Liver (tissue), 3 donors: ENCODE results near the gene CACNA1F.

ENCODE experiments used
- EGR1 ChIP-seq, 2 donors: IDR thresholded peaks; 2 replicates each; pipeline ENCODE4 v1.6.1; 2016 to 2018; ENCODE audit warnings: antibody characterized with exemption in 2 of 2, low read depth in 2 of 2
- HNF4G ChIP-seq: IDR thresholded peaks from 2 replicates; pipeline ENCODE4 v1.6.1; 2016; ENCODE audit warnings: antibody characterized with exemption
- JUND ChIP-seq, 2 donors: IDR thresholded peaks; 2 replicates each; pipeline ENCODE4 v1.6.1; 2016; ENCODE audit warnings: antibody characterized with exemption in 2 of 2
- RAD21 ChIP-seq, 2 donors: IDR thresholded peaks; 2 replicates each; pipeline ENCODE4 v1.6.1; 2016; ENCODE audit warnings: antibody characterized with exemption in 2 of 2, mild to moderate bottlenecking in 2 of 2
- SP1 ChIP-seq: IDR thresholded peaks from 2 replicates; pipeline ENCODE4 v1.6.1; 2018; ENCODE audit warnings: antibody characterized with exemption, mild to moderate bottlenecking
- TAF1 ChIP-seq: conservative IDR thresholded peaks from 2 replicates; pipeline ENCODE4 v1.6.1; 2016; ENCODE audit warnings: antibody characterized with exemption, mild to moderate bottlenecking
- TF ChIP-seq, protein P1 (sequence below): fragments of 150-350 bp; IDR thresholded peaks from 2 replicates; pipeline ENCODE4 v1.5.1; 2017; ENCODE audit warnings: improper control_type of control experiment, low read depth, low read length; ENCODE audit not compliant: missing input control
- TF ChIP-seq, protein P2 (sequence below): IDR thresholded peaks from 2 replicates; pipeline ENCODE4 v1.6.1; 2016; ENCODE audit warnings: antibody characterized with exemption, mild to moderate bottlenecking
- TF ChIP-seq, protein P3 (sequence below): IDR thresholded peaks from 2 replicates; pipeline ENCODE4 v1.6.1; 2016; ENCODE audit warnings: antibody characterized with exemption
- TF ChIP-seq, protein P4 (sequence below): IDR thresholded peaks from 2 replicates; pipeline ENCODE4 v1.6.1; 2016; ENCODE audit warnings: antibody characterized with exemption
- donor health status: healthy.
- donor health status: healthy.

DNA sequence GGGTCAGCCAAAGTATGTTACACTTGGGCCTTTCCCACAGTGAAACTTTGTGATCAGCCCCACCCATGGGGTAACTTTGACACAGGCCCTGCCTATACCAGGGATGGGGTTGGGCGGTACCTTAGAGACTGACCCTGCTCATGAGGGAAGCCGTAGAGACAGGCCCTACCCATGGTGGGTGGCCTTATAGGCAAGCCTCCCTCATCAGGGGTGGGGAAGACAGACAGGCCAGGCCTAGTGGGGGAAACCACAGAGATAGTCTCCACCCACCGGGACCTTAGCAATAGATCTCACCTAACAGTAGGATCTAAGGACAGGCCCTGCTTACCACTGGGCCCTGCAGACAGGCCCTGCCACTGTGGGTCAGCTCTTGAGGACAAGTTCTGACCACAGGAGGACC is 54.6 kb downstream of the CACNA1F start:
- TF ChIP-seq RAD21 (IDR thresholded peaks at IDR 0.05) (no peak), JUND (IDR thresholded peaks at IDR 0.05) (no peak), EGR1 (IDR thresholded peaks at IDR 0.05; ENCODE audit: low read depth in 2 of 2) (no peak), TAF1 (no peak), HNF4G (no peak), SP1 (no peak)
- TF ChIP-seq, protein P1, sequence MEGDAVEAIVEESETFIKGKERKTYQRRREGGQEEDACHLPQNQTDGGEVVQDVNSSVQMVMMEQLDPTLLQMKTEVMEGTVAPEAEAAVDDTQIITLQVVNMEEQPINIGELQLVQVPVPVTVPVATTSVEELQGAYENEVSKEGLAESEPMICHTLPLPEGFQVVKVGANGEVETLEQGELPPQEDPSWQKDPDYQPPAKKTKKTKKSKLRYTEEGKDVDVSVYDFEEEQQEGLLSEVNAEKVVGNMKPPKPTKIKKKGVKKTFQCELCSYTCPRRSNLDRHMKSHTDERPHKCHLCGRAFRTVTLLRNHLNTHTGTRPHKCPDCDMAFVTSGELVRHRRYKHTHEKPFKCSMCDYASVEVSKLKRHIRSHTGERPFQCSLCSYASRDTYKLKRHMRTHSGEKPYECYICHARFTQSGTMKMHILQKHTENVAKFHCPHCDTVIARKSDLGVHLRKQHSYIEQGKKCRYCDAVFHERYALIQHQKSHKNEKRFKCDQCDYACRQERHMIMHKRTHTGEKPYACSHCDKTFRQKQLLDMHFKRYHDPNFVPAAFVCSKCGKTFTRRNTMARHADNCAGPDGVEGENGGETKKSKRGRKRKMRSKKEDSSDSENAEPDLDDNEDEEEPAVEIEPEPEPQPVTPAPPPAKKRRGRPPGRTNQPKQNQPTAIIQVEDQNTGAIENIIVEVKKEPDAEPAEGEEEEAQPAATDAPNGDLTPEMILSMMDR: no peak
- TF ChIP-seq, protein P2, sequence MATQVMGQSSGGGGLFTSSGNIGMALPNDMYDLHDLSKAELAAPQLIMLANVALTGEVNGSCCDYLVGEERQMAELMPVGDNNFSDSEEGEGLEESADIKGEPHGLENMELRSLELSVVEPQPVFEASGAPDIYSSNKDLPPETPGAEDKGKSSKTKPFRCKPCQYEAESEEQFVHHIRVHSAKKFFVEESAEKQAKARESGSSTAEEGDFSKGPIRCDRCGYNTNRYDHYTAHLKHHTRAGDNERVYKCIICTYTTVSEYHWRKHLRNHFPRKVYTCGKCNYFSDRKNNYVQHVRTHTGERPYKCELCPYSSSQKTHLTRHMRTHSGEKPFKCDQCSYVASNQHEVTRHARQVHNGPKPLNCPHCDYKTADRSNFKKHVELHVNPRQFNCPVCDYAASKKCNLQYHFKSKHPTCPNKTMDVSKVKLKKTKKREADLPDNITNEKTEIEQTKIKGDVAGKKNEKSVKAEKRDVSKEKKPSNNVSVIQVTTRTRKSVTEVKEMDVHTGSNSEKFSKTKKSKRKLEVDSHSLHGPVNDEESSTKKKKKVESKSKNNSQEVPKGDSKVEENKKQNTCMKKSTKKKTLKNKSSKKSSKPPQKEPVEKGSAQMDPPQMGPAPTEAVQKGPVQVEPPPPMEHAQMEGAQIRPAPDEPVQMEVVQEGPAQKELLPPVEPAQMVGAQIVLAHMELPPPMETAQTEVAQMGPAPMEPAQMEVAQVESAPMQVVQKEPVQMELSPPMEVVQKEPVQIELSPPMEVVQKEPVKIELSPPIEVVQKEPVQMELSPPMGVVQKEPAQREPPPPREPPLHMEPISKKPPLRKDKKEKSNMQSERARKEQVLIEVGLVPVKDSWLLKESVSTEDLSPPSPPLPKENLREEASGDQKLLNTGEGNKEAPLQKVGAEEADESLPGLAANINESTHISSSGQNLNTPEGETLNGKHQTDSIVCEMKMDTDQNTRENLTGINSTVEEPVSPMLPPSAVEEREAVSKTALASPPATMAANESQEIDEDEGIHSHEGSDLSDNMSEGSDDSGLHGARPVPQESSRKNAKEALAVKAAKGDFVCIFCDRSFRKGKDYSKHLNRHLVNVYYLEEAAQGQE: no peak
- TF ChIP-seq, protein P3, sequence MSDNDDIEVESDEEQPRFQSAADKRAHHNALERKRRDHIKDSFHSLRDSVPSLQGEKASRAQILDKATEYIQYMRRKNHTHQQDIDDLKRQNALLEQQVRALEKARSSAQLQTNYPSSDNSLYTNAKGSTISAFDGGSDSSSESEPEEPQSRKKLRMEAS: no peak
- TF ChIP-seq, protein P4, sequence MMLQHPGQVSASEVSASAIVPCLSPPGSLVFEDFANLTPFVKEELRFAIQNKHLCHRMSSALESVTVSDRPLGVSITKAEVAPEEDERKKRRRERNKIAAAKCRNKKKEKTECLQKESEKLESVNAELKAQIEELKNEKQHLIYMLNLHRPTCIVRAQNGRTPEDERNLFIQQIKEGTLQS: no peak
